COLO829 (cell line): ENCODE results near the gene FHIT.
"Not testable (repeated sequence)": the region's sequence is repeated elsewhere in the genome, so short reads cannot be mapped to it uniquely, and the experiment has no call there.

Experiments used
- DNase-seq: peaks from one replicate; pipeline ENCODE4 v3.0.0; 2012; ENCODE audit warnings: low spot score

Gene FHIT

DNA sequence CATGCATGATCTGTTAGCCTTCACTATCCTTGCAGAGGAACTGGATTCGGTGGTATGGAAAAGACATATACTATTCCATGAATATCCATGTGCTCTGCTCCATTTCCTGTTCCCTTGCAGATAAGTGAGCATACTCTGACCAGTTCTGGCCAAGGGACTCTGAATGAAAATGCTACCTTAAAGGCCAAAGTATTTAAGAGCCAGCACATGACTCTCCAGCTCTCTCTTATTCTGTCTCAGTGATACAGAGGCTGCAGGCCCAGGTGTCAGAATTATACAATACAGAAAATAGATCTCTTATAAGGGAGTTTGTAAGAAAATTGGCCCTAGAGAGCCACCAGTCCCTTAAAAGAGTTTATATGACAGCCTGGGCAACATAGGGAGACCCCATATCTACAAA lies 1421.7 kb downstream of the FHIT start:
- DNase-seq = no peak

DNA sequence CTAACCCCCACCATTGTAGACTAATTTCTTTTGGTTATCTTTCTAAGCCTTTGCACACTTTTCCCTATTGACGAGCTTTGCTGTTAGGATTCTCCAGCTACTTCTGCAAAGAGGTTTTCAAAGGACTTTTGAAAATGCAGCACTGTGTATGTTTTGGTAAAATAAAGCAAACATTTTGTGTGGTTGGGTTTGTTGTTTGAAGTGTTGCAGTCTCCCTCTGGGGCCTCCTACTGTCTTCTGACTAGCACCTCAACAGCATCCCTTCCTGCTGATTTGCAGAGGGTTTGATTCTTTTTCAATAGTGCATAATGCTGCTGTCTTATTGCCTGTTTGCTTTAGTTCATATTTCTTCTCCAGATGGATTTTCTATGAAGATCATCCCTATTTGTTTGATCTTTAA lies 1426.4 kb downstream of the FHIT start:
- no peak for DNase-seq

GRCh38 chr3:59821274-59821673 lies 1430.0 kb downstream of the FHIT start:
- DNase-seq = no peak

DNA sequence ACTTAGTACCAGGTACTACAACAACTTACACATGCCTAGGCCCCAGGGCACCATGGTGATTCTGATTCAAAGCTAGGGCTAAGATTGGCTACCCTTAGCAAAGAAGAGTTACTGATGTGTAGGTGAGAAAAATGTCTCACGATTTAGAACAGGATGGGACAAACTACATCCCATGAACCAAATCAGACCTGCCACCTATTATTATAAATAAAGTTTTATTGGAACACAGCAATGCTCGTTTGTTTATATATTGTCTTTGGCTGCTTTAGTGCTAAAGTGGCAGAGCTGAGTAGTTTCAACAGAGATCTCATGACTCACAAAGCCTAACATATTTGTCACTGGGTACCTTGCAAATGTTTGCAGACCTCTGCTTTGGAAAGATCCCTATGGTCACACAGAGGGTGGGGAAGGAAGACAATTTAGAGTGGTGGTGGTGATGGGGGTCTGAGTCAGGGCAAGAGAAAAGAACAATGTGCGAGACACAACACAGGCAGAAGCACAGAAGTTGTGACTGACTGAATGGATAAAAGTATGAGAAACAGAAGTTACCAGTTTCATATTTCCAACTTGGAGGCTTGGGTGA lies 1430.8 kb downstream of the FHIT start:
- DNase-seq = no peak

DNA sequence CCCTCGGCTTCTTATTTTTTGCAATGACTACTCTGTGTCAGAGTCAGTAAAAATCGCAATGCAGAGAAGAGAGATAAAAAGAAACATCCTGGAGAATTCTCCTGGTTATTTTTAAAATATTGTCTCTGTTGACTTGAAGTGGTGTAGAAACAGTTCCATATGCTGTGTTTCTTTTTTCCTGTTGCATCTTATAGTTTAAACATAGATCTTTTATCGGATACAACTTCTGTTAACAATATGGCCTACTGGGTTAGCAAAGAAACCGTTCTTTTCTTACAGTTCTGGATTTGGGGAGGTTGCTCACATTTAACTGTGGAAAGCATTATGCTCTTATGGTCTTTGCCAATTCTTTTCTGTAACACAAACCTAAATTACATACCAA lies 1432.3 kb downstream of the FHIT start:
- no peak for DNase-seq

DNA sequence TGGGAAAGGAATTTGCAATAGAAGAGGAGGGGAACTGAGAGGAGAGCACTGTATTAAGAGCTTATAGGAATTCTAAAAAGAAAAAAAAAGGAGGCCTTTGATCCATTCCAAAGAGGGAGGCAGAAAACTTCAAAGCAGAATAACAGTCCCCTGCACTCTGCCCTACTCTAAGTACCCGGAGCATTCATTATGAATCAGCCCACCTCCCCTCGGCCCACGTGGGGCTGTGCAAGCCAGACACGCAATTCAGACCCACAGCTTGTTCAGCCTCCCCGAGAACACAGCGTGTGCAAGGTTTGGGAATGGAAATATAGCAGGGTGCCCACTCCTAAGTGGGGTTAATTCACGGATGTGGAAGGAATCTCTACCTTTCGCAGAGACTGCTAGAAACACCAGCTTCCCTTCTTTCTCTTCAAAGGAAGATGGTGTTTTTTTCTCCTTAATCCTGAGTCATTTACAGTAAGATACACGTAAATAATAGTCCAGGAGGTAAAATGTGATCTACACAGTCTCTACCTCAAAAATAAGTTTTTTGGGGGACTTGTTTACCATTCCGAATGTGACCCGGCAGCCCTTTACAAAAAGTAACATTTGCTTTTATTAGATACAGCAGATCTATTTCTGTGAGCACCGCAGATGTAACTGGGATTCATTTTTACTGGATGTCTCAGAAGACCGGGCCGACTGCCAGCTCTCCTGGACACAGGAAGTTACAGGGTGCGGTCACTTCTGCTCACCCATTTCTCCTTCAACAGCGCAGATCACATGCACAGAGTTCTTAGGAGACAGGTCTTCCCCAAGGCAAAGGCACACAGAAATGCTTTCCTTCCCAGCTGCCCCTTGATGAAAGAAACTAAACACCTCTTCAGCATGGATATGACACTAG lies 1433.0 kb downstream of the FHIT start:
- DNase-seq = peak; percentile 87

GRCh38 chr3:59817511-59817910 lies 1433.7 kb downstream of the FHIT start:
- DNase-seq = no peak

DNA sequence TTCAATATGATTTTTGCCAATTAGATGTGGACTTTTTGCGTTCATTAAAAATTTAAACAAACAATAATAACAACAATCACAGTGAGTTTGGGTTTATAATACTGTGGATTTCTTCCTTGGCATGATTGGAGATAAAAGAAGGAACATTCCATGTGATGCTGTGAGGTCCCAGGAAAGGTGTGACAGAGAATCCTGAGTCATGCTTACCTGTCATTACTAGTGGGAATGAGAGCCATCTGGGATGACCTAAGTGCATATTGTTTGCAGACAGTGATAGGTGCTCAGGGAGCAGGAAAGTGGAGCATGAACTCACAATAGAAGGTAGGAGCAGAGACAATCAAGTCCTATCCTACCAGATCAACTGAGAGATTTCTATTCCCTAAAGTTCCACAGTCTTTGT lies 1434.9 kb downstream of the FHIT start:
- DNase-seq = no peak

DNA sequence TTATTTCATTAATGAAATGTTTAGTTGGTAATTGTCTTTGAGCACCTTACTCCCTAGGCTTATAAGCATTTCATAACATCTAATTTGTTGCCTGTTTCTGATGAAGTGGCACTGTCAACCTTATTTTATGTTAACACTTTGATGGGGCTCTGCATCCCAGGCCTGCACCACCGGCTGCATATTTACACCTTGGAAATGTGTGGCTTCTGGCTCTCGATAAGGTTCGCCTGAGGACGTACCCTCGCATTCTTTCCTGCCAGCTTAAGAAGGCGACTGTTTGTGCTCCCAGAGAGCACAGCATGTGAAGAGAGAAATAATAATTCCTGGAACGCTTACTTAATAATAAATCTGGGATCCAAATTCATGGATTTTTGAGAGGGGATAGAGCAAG lies 1438.1 kb downstream of the FHIT start:
- no peak for DNase-seq

GRCh38 chr3:59812237-59813147 lies 1438.8 kb downstream of the FHIT start:
- DNase-seq = no peak

- no peak for DNase-seq
Observed at GRCh38 chr3:59811160-59811559, 1440.1 kb downstream of the FHIT start.

GRCh38 chr3:59810606-59811005 lies 1440.6 kb downstream of the FHIT start:
- DNase-seq = no peak

DNA sequence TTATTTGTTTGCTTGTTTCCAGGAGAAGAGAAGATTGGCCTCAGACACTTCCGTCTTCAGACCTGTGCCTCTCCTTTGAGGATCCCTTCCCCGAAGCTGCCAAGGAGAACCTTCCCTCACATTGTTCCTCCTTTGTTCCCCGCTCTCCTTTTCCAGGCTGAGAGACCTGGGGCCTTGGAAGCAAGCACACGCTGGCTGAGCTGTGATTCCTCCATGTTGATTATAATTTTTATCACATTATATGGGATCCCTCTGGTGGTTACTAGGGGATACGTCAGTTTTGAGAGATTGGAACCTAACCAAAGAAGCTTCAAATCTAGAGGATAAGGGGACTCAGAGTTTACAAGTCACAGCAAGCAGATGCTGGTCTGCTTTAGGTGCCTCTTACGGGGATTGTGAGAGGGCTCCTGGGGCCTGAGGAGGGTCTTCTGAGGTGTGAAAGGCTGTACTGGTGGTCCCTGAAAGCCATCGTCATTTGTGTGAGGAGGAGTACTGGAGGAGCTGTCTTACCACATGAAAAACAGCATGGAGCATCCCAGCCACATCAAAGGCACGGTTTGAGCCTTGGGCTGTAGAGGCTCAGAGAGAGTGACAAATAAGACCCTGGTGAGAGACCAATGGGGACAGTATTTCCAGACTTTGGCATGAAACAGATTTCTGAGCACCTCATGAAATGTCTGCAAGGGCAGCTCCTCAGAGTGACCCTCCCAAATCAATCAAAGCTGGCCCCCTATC lies 1441.4 kb downstream of the FHIT start:
- DNase-seq = peak; percentile 48

DNA sequence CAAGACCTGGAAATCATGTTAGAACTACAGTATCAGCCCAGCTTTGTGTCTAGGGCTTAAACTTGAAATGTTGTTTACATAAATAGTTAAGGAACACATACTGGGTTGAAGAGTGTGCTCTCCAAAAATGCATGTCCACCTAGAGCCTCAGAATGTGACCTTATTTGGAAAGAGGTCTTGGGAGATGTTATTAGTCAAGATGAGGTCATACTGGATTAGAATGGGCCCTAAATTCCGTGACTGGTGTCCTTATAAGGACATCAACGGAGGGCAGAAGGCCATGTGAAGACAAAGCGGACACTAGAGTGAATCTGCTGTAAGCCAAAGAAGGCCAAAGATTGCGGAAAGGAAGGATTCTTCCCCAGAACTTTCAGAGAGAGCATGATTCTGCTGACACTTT lies 1442.2 kb downstream of the FHIT start:
- DNase-seq = no peak

GRCh38 chr3:59808446-59808845 lies 1442.8 kb downstream of the FHIT start:
- no peak for DNase-seq

DNA sequence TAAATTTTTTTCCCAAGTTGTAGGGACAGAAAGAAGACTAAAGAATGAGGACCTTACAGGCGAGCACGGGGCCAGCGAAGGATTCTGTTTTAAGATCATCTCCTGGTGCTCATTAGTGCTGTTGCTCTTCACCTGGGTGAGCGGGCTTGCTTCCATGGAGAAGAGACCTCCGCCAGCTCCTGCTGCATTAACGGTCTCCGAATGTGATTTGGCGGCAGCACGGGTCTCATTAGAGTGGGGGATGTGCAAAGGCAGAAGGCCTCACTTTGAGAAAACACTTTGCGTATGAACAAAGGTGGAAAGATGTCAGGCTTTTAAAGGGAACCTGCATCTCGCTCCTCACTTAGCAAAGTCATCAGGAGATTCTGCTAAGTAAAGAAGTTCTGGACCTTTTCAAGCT lies 1448.0 kb downstream of the FHIT start:
- DNase-seq = no peak

GRCh38 chr3:59802453-59802852 lies 1448.8 kb downstream of the FHIT start:
- DNase-seq = not testable (repeated sequence)

- DNase-seq = no peak
Observed at GRCh38 chr3:59802045-59802444, 1449.2 kb downstream of the FHIT start.

DNA sequence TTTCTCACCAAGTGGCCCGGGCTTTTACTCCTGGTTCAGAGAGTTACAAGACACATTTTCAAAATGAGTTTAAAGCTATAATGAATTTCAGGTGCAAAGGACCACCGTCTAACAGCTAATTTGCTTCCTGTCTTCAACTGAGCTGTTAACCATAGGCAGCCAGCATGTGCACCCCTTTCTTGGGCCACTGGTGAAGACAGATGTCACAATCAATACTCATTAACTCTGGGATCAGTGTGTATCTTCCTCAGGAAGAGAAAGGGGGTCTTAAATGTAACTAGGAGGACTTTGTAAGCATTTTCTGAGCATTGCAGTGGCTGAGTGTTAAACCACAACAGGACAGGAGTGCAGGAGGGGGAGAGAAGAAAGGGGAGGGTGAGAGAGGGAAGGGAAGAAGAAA lies 1450.8 kb downstream of the FHIT start:
- DNase-seq = no peak

DNA sequence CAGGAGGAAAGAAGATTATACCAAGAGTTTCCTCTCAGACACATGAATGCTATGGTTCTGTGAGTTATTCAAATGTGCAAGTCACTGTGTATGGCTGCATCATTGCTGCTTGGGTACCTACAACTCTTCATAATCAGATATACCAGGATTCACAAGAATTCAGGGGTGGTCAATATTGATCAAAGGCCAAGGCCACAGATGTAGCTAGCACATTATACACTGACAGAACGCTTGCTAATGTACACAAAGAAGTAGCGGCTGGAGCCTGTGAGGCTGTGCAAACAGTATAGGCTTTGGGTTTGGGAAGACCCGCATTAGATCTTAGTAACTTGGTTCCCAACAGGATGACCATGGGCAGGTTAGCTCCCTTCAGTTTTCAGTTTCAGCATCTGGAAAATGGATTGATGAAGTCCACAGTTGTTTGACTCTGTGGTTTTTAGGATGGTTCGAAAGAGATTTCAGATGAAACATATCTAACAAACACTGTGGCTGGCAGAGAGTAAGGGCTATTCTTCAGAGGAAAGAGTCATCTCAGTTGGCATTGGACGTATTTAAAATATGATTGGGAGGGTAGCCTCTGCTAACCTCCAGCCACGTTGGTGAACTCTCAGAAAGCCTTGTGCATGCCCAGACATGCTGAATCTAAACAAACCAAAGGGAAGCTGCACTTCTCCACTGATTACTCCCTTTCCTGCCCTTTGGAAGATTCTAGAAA lies 1452.7 kb downstream of the FHIT start:
- no peak for DNase-seq

- no peak for DNase-seq
Observed at GRCh38 chr3:59797533-59797932, 1453.7 kb downstream of the FHIT start.
